RWPE2 (cell line): ENCODE results near the gene FOXP2.

Experiments used
- ATAC-seq: fragments of 200-7000 bp; cut with Tn5 transposase; 3 replicates; pipeline ENCODE4 v1.9.1; 2021; ENCODE audit warnings: low read depth
- DNase-seq: peaks from one replicate; pipeline ENCODE4 v3.0.0-alpha.2; 2020; ENCODE audit warnings: low spot score
- H3K27ac ChIP-seq: fragments of 450-650 bp; 2 replicates; pipeline ENCODE4 v1.5.1; 2017; ENCODE audit warnings: mild to moderate bottlenecking; ENCODE audit not compliant: poor library complexity, severe bottlenecking
- H3K27me3 ChIP-seq: fragments of 250-450 bp; sonication (Bioruptor Pico); 2 replicates; pipeline ENCODE4 v1.5.1; 2021; ENCODE audit warnings: mild to moderate bottlenecking, moderate library complexity; ENCODE audit not compliant: insufficient read depth, poor library complexity, severe bottlenecking
- H3K36me3 ChIP-seq: fragments of 250-450 bp; sonication (Bioruptor Pico); 2 replicates; pipeline ENCODE4 v1.5.1; 2020; ENCODE audit warnings: low read depth, mild to moderate bottlenecking, moderate library complexity
- H3K4me1 ChIP-seq: fragments of 250-450 bp; sonication (Bioruptor Pico); 2 replicates; pipeline ENCODE4 v1.5.1; 2021; ENCODE audit warnings: mild to moderate bottlenecking, moderate library complexity; ENCODE audit not compliant: insufficient read depth, poor library complexity, severe bottlenecking
- H3K4me3 ChIP-seq: fragments of 250-450 bp; sonication (Bioruptor Pico); 2 replicates; pipeline ENCODE4 v1.5.1; 2021; ENCODE audit warnings: mild to moderate bottlenecking, moderate library complexity; ENCODE audit not compliant: severe bottlenecking
- H3K9me3 ChIP-seq: fragments of 250-450 bp; sonication (Bioruptor Pico); 2 replicates; pipeline ENCODE4 v1.5.1; 2021; ENCODE audit warnings: mild to moderate bottlenecking, moderate library complexity; ENCODE audit not compliant: severe bottlenecking
- CTCF ChIP-seq: fragments of 450-650 bp; IDR thresholded peaks from one replicate; pipeline ENCODE4 v1.5.1; 2017; ENCODE audit warnings: mild to moderate bottlenecking, moderate library complexity; ENCODE audit not compliant: poor library complexity, severe bottlenecking

The FOXP2 gene

GRCh38 chr7:114620208-114620607, 205.6 kb downstream of the FOXP2 start:
- H3K4me1 ChIP-seq, result no peaks in the 10 kb centered on the region
- no peaks in the 10 kb centered on the region for H3K36me3 ChIP-seq
- no peak for ATAC-seq
- no peak overlapping the region for H3K27ac ChIP-seq
- no peak for DNase-seq
- no peak for TF ChIP-seq CTCF
- H3K27me3 ChIP-seq, result no peaks in the 10 kb centered on the region
- H3K9me3 ChIP-seq, result no peaks in the 10 kb centered on the region
- no peak overlapping the region for H3K4me3 ChIP-seq

GRCh38 chr7:114622221-114622620, 207.6 kb downstream of the FOXP2 start:
- no peaks in the 10 kb centered on the region for H3K27me3 ChIP-seq
- no peaks in the 10 kb centered on the region for H3K36me3 ChIP-seq
- DNase-seq, result no peak
- H3K4me1 ChIP-seq, result no peaks in the 10 kb centered on the region
- no peak for TF ChIP-seq CTCF
- H3K4me3 ChIP-seq, result no peak overlapping the region
- no peak overlapping the region for H3K27ac ChIP-seq
- ATAC-seq, result no peak
- no peaks in the 10 kb centered on the region for H3K9me3 ChIP-seq

- H3K27me3 ChIP-seq, result no peaks in the 10 kb centered on the region
- no peak overlapping the region for H3K4me3 ChIP-seq
- TF ChIP-seq CTCF, result no peak
- no peaks in the 10 kb centered on the region for H3K36me3 ChIP-seq
- no peak overlapping the region for H3K27ac ChIP-seq
- ATAC-seq, result no peak
- DNase-seq, result no peak
- H3K9me3 ChIP-seq, result no peaks in the 10 kb centered on the region
- H3K4me1 ChIP-seq, result no peaks in the 10 kb centered on the region
These were observed 208.5 kb downstream of the FOXP2 start for GRCh38 chr7:114623146-114623545.

GRCh38 chr7:114627231-114627630, 212.6 kb downstream of the FOXP2 start:
- Histone ChIP-seq H3K4me1 (no peaks in the 10 kb centered on the region), H3K36me3 (no peaks in the 10 kb centered on the region), H3K27ac (no peak overlapping the region), H3K4me3 (no peak overlapping the region), H3K27me3 (no peaks in the 10 kb centered on the region), H3K9me3 (no peaks in the 10 kb centered on the region)
- TF ChIP-seq CTCF, result no peak
- ATAC-seq (no peak), DNase-seq (no peak)

GRCh38 chr7:114628362-114628761, 213.7 kb downstream of the FOXP2 start:
- Histone ChIP-seq H3K4me1 (no peaks in the 10 kb centered on the region), H3K4me3 (no peak overlapping the region), H3K36me3 (no peaks in the 10 kb centered on the region), H3K9me3 (no peaks in the 10 kb centered on the region), H3K27ac (no peak overlapping the region), H3K27me3 (no peaks in the 10 kb centered on the region)
- no peak for DNase-seq
- no peak for ATAC-seq
- TF ChIP-seq CTCF, result no peak
